ENCODE measurements around the gene DTX3. TPM values are rescaled to one million over a fixed set of nuclear protein-coding genes. Genes with fewer than 3 reads are reported as not detected.

DTX3 gene
- total and polyA plus RNA-seq, 2 of the 13 experiments (the other 11 are each of a cell fraction or from before 2014, with no cell fraction given): 9.0 to 27.2 TPM

DNA sequence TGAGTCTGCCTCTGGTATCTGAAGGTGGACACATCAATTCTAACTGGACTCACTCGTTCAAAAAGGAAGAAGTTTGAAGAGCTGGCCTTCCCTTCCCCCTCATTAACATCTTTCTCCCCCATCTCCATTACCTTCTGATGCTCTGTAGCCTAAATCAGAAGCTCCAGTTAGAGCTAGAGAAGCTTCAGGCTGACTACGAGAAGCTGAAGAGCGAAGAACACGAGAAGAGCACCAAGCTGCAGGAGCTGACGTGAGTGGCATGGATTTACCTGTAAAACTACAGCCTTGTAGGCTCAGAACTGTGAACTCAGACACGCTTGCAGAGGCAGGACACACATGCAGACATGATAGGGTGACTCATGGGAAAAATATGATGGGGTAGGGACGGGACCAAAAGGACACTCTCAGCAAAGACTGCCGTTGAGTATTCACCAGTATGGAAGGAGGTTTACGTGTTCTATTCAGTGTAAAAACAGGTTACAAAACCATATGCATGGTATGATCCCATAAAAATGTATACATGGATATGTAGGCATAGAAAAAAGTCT is 27.9 kb upstream of the DTX3 start (continued):
- peak; percentile 99 for TF ChIP-seq FOSL2 (CRISPR knock-in tag; IDR thresholded peaks at IDR 0.05)
- TF ChIP-seq JUNB (CRISPR knock-in tag; IDR thresholded peaks at IDR 0.05; ENCODE audit: borderline replicate concordance): peak; percentile 71
- TF ChIP-seq ATF1 (CRISPR knock-in tag; IDR thresholded peaks at IDR 0.05): no peak
- TF ChIP-seq RAD51 (IDR thresholded peaks at IDR 0.05; ENCODE audit: borderline replicate concordance): no peak
- no peak for TF ChIP-seq ZNF609 (CRISPR knock-in tag; IDR thresholded peaks at IDR 0.05; ENCODE audit: borderline replicate concordance)
- TF ChIP-seq, protein P1, sequence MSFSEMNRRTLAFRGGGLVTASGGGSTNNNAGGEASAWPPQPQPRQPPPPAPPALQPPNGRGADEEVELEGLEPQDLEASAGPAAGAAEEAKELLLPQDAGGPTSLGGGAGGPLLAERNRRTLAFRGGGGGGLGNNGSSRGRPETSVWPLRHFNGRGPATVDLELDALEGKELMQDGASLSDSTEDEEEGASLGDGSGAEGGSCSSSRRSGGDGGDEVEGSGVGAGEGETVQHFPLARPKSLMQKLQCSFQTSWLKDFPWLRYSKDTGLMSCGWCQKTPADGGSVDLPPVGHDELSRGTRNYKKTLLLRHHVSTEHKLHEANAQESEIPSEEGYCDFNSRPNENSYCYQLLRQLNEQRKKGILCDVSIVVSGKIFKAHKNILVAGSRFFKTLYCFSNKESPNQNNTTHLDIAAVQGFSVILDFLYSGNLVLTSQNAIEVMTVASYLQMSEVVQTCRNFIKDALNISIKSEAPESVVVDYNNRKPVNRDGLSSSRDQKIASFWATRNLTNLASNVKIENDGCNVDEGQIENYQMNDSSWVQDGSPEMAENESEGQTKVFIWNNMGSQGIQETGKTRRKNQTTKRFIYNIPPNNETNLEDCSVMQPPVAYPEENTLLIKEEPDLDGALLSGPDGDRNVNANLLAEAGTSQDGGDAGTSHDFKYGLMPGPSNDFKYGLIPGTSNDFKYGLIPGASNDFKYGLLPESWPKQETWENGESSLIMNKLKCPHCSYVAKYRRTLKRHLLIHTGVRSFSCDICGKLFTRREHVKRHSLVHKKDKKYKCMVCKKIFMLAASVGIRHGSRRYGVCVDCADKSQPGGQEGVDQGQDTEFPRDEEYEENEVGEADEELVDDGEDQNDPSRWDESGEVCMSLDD (CRISPR knock-in tag; IDR thresholded peaks at IDR 0.05; ENCODE audit: borderline replicate concordance): no peak
- TF ChIP-seq TEAD2 (CRISPR knock-in tag; IDR thresholded peaks at IDR 0.05): no peak
- peak; percentile 43; the same call in 1 of the 2 replicates for TF ChIP-seq MAFF (IDR thresholded peaks at IDR 0.05; ENCODE audit: low read depth, low read length)
- 0 out of 2 replicates have a peak, but pooled peaks have one; percentile 17 for TF ChIP-seq ELF1 (CRISPR knock-in tag; IDR thresholded peaks at IDR 0.05)
- TF ChIP-seq ARHGAP35 (CRISPR knock-in tag; IDR thresholded peaks at IDR 0.05; ENCODE audit: borderline replicate concordance): peak; percentile 17; the same call in 1 of the 2 replicates
- 0 out of 2 replicates have a peak, but pooled peaks have one; percentile 12 for TF ChIP-seq ZBTB38 (CRISPR knock-in tag; IDR thresholded peaks at IDR 0.05)
- 0 out of 2 replicates have a peak, but pooled peaks have one; percentile 21 for TF ChIP-seq KDM5A (IDR thresholded peaks at IDR 0.05; ENCODE audit: borderline replicate concordance, low read length)
- no peak for TF ChIP-seq ZUFSP (CRISPR knock-in tag; IDR thresholded peaks at IDR 0.05; ENCODE audit: borderline replicate concordance)

Data from HepG2 (cell line).